Panc1 (cell line): ENCODE results near the gene FZR1.

ENCODE experiments used
- CTCF ChIP-seq: fragments of 450-650 bp; IDR thresholded peaks from 2 replicates; pipeline ENCODE4 v1.5.1; 2017; ENCODE audit warnings: mild to moderate bottlenecking
- POLR2AphosphoS5 ChIP-seq: IDR thresholded peaks from 2 replicates; pipeline ENCODE4 v1.6.1; 2012; ENCODE audit warnings: mild to moderate bottlenecking, low read depth, low read length, moderate library complexity
- REST ChIP-seq, 2 experiments: IDR thresholded peaks; 2 replicates each; pipeline ENCODE4 v1.6.1; 2011 to 2012; ENCODE audit warnings: low read depth in 2 of 2, control low read depth in 1 of 2, low read length in 1 of 2, mild to moderate bottlenecking in 1 of 2, moderate library complexity in 1 of 2; ENCODE audit not compliant: insufficient read depth in 1 of 2
- TCF7L2 ChIP-seq: IDR thresholded peaks from 2 replicates; pipeline ENCODE4 v1.6.1; 2011; ENCODE audit warnings: mild to moderate bottlenecking, low read depth, low read length, inconsistent platforms

GRCh38 chr19:3476830-3477229 lies 29.3 kb upstream of the FZR1 start:
- TF ChIP-seq CTCF (no peak), TCF7L2 (no peak), POLR2AphosphoS5 (no peak), REST (IDR thresholded peaks at IDR 0.05; ENCODE audit: insufficient read depth in 1 of 2, low read depth in 2 of 2, low read length in 1 of 2) (no peak)
